Mesenteric fat pad (tissue), 1 donor: Measurements from ENCODE around the gene CDH23. TPM values are rescaled to one million over a fixed set of nuclear protein-coding genes. Genes with fewer than 3 reads are reported as not detected.

Experiments used
- DNase-seq: peaks from one replicate; pipeline ENCODE4 v3.0.0-alpha.2; 2020; ENCODE audit warnings: low spot score
- total RNA-seq: library from RNA; stranded (reverse); fragmentation: NEBNext Ultra II Directional; extraction: Animal tissue kit (Norgen Biotek cat#: 25700); gene quantifications from one replicate; pipeline ENCODE4 v1.2.1, GENCODE V29; 2021
- donor health status: DM: yes; HTN: yes; CAD: no.

CDH23 gene
- total RNA-seq, 1 donor from 2014 or later, result 9.7 TPM

DNA sequence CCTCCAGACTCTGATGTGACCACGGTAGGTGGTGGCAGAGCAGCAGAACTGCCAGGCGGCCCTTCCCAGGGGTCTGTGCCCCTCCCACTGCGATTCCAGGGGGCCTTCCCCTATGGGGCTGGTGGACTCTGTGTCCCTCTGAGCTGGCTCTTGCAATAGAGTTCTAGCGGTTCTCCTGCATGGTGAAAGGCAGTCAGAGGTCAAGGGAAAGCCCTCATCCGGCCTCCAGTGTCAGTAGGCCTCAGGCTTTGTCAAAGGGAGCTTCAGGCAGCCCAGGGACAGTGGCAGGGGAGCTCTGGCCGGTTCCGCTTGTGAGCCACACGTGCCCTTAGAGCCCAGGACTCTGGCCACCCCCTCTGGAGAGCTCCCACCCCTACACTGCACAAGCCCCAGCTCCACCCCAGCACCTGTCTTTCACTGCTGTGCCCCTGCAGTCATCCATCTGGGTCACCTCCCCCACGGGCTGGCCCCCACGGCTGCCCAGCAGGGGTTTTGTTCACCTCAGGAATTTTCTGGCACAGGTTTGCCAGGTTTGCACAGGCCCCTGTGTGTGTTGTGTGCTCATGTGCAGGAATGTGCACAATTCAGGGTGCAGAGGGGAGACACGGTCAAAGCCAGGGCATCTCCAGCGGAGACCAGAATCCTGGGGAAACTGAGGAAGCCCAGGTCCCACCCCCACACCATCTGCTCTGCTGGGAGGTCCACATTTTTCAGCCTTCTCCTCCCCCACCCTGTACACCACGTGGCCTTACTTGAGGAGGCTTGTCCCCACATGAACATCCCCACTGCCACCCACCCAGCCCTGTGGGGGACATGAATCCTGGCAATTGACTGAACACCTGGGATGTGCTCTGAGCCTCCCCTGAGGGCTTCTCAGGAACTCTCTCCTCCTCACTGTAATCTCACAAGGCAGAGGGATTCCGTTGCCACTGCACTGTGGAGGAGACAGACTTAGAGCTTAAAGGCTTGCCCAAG, 299.1 kb downstream of the CDH23 start:
- no peak for DNase-seq

DNA sequence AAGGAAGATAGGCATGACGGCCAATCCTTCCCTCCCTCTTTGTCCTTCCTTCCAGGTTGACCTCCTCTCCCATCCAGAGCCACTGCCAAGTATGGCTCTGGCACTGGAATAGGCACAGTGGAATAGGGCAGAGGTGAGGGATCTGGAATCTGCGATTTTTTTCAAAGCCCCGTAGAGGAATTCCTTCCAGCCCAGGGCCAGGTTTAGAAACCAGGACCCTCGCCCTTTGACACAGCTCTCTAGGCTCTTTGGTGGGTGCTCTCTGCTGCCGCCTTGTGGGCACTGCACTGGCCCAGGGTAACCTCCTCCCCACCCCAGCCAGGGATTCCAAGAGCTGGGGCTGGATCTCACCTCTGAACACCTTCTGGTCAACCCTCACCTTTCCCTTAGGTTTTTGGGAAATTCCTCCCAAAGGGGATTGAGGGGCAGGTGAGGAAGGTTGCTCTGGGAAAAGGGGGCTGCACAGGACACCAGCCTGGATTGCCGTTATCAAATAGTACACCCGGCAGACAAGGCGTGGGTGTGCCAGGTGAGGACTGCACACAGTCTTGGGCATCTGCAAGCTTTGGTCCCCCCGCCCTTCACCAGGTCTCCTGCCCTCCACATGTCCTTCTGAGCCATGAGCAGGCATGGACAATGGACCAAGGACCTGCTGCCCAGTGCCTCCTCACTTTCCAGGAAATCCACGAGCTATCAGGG, 300.1 kb downstream of the CDH23 start:
- DNase-seq, result no peak

DNA sequence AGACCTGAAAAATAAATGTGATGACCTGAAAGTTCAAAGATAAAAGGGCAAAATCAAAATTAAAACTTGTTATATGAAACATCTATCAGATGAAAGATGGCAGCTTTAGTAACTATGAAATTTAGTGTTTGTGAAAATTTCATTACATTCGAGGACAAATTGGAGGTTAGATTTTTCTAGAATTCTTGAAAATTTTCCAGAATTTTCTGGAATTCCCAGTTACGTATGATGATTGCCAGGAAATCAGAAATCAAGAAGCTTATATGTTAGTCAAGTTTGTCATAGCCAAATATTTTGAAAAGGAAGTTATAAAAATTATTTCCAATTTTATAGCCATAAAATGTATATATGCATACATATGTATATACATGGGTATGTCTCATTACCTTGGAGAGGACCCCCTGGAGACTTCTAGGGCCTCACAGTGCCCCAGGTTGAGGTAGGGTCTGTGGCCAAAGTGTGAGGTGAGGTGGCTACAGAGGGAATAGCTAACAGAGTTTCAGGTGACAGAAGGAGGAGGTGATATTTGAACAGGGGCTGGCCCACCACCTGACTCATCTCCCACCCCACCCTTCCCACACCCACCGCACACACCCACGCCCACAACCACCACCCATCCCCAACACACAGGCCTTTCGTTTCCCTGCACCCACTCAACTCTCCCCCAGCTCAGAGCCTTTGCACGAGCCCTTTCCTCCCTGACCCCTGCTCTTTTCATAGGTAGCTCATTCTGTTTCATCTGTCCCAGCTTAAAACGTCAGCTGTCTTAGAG, 301.4 kb downstream of the CDH23 start:
- no peak for DNase-seq

DNA sequence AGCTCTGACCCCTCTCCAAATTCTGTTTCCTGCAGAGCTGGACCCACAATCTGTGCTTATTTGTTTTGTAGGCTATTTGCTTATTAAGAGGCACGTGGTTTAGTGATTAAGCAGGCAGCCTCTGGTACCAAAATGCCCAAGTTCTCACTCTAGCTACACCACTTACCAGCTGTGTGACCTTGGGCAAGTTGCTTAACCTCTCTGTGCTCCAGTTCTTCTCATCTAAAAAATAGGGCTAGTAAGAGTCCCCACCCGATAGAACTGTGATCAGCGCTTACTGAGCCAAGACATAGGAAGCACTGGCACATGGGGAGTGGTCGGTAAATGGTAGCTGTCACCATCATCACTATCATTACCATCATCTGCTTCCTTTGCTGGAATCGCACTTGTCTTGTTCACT, 302.0 kb downstream of the CDH23 start:
- DNase-seq, result no peak

DNA sequence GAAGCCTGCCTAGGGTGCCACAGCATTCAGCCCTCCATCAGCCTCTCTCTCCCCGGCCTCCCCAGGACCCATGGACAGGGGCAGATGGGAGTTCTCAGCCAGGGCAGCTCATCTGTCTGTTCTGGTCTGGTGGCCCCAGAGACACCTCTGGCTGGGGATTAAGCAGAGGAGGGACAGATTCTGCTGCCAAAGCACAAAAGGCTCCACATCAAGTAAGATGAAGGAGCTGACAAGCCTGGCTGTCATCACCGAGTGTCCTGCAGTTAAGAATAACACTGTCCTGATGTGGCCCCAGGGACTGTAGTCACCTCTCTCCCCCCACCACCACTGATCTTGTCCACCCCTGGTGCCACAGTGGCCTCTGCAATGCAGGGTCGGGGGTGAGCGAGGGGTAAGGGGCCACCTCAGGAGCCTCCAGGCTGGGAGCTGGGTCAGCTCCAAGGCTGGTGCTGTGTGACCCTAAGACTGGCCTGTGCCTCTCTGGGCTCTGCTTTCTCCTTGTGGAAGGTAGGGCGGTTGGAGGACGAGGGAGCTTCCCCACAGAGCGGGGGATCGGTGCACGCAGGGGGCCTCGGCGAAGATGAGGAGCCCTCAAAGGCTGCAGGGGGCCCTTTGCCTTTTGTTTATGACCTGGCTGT, 304.1 kb downstream of the CDH23 start:
- no peak for DNase-seq

DNA sequence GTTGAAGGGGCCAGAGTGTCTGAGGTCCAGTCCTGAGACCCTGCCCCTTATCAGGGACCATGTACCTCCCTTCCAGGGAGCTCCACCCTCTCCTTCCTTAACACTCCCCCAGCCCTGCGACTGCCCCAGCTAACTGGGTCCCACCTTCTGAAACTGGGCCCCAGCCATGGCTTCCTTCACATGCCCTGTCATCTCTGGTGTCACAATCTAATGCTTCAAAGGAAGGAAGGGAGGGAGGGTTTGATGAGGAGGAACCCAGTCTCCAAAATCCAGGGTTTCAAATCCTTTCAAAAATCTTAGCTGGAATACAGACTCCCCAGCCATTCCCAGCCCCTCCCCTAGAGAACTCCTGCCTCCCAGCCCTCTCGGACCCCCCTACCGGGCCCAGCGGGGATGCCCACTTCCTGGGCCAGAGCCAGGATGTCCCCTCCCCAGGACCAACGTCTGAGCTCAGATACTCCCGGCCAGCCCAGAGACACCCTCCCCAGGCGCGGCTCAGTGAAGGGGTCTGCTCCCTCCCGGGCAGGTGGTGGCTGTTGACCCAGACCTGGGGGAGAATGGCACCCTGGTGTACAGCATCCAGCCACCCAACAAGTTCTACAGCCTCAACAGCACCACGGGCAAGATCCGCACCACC, 304.9 kb downstream of the CDH23 start:
- no peak for DNase-seq

DNA sequence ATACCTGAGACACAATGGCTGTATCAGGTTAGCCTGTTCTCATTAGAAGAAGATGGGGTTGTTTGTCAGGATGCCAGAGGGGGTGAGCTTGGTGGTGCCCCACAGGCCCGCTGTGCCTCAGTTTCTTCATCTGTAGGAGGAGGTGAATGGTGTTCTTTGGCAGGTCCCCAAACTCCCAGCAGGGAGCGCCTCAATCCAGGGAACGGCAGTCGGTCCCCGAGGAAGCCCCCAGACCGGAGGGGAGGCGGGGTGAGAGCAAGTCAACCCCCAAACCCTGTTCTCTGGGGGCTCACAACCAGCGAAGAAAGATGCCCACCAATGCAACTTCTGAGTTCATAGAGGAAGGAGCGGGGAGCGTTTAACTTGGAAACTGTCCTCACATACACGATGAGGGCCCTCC, 306.9 kb downstream of the CDH23 start:
- no peak for DNase-seq

DNA sequence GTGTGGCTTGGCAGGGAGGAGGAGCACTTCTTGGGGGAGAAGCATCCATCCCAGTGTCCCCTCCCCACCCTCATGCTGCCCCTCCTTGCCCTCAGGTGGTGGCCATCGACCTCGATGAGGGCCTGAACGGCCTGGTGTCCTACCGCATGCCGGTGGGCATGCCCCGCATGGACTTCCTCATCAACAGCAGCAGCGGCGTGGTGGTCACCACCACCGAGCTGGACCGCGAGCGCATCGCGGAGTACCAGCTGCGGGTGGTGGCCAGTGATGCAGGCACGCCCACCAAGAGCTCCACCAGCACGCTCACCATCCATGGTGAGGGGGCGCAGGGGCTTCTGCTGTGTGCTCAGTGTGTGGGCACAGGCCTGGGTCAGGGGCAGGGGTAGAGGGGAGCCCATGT, 308.1 kb downstream of the CDH23 start:
- no peak for DNase-seq

DNA sequence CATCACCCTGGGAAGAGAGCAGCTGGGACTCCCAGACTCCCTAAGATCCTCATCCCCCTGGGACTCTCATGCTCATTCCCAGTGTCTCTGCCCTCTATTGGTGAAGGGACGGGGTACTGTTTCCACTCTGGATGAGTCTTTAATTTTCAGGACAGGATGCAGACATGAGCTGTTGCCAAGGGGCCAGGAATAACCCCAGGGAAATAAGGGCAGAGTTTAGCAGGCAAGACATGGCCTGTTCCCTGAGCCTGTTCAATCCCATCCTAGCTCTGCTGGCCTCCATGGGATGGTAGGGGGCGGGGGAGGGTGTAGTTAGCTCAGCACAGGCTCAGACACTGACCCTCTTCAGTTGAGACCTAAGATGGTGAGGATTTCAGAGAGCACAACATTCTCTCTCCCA, 308.9 kb downstream of the CDH23 start:
- no peak for DNase-seq

DNA sequence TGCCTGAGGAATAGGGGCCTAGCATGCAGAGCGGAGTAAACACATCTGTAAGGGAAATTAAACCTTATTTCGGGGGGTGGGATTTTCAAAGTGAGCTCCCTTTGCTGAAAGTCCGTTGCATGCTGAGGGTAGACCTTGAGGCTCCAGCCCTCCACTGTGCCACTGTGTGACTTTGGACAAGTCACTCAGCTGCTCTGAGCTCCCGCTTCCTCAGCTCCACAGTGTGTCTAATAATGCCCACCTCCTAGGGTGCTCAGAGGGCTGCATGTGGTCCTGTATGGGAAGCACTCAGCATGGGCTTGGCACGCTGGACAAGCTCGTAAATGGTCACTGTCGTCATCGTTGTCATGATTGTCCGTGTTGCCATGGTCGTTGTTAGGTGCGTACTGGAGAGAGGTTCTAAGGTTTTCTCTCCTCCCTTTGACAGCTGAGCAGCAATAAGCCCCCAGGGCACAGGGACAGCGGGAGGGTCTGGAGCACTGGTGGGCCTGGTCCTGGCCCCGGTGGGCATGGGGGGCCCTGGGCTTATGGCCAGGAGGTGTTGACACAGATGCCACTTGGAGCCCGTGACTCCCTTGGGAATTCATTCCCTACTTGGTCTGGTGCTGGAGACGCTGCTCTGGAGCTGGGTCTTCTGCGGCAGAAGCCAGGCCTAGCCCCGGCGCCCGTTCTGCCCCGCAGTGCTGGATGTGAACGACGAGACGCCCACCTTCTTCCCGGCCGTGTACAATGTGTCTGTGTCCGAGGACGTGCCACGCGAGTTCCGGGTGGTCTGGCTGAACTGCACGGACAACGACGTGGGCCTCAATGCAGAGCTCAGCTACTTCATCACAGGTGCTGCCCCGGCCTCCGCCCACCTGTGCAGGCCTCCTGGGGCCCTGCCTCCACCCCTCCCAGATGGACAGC, 309.7 kb downstream of the CDH23 start:
- no peak for DNase-seq

DNA sequence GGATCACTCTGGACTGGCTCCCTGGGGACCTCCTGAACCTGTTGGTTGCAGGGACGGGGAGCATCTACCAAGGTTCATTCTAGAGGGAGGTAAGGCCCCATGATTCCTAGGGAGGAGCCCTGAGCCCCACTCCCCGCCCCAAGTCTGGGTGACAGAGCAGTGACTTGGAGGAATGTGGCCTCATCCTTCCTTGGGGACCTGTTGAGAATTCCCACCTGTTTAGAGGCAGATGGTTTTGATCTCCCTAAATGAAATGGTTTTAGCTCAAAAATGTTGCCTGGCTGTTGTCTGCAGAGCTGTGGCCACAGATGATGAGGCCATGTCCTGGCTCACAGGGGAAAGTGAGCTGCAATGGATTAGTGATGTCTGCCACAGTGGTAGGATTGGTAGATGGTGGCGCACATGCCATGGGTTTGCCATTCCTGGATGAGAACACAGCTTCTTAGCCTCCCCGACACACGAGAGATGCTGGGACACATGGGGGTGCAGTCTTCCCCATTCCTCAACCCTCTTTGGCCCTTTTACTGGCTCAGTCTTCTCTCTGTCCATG, 310.6 kb downstream of the CDH23 start:
- DNase-seq, result no peak

DNA sequence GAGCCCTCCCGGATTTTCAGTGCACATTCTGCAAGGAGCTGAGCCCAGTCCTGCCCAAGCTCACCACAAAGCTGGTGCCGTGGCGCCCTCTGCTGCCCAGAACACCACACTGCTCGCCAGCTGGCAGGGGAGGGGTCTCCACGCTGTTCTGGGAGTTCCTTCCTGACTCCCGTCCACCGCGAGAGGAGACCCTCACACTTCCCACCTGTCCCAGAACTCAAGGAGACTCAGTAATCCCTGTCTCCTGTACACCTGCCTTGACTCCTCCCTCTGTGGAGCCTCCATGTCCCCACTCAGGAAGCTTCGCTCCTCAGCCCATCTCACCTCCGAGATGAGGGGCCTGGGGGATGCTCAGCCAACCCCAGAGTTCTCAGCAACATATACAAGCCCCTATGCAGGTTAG, 311.6 kb downstream of the CDH23 start:
- no peak for DNase-seq

DNA sequence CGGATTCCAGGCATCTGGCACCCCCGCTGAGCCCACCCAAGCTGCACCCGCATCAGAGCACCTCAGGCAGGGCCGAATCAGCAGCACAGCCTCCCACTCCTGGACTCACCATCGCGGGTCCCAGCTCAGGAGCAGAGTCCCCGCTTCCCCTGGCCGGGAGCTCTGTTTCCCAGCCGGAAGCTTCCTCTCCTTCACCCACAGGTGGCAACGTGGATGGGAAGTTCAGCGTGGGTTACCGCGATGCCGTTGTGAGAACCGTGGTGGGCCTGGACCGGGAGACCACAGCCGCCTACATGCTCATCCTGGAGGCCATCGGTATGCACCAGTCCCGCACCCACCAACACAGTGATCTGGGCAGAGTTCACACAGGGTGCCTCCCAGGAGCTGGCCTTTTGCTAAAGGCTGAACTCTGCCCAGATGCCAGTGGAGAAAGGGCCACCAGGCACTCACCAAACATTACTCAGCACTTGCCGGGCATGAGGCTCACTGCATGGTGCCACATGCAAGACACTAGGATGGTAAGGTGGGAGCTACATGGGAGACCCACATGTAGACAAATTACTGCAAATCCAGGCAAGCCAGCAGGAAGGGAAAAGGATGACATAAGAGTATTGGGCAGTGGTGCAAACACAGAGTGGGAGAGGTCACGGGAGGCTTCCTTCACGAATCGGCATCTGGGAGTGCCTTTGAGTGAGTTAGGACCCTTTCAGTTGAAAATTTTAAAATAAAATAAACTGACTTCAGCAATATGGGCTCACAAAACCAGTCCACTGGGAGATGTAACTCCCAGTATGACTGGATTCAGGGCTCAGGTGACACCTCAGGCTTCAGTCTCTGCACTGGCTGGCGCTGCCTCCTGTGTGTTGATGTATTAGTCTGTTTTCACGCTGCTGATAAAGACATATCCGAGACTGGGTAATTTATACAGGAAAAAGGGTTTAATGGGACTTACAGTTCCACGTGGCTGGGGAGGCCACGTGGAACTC, 312.5 kb downstream of the CDH23 start:
- no peak for DNase-seq

DNA sequence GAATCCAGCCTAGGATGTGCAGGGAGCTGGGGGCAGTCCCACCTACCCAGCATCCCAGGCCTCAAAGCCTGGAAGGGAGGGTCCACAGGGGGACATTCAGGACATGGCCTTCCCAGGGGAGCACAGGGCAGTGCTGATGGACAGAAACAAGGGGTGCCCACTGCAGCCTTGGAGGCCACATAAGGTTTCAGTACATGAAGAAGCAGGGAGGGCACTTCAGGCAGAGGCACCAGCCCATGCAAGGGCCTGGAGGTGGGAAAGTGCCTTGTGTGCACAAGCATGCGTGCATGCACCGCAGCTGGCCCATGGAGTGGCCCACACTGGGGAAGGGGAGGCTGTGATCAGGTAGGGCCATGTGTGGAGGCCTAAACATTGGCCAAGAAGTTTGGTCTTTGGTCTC, 313.8 kb downstream of the CDH23 start:
- DNase-seq, result no peak

DNA sequence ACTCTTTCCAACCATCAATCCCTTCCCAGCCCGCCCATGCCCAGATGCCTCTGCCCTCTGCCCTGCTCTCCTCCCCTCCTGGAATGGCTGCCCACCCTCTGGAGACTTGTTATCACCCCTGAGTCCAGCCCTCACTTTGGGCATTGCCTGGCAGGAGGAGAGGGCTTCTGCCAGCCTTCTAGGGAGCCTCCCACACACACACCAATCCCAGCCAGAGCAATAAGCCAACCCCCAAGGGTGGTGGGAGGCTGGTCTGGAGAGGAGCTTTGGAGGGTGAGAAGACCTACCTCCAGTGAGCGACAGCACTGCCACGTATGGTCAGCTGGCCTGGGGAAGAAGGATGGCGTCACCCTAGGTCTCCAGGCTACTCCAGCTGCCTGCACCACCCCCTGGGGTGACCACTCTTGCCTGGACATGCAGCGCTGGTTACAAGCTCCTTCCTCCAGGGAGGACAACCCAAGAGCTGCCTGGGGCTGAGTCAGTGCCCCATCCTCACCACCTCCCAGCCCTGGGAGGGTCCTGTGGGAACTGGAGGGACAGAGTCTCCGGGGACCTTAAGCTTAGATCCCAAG, 314.4 kb downstream of the CDH23 start:
- DNase-seq, result no peak

DNA sequence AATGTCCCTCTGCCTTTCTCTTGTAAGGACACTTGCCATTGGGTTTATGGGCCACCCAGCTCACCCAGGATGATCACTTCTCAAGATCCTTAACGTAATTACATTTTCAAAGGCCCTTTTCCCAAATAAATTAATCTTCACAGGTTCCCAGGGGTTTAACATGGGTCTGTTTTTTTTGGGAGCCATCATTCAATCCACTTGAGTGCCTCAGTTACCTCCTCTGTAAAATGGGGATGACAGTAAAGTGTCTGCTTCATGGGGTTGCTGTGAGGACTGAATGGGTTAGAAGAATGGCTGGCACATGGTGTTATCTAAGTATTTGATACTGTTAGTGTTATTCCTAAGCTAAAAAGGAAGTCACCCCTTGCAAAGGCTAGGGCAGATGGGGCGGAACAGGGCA, 315.4 kb downstream of the CDH23 start:
- DNase-seq, result no peak

DNA sequence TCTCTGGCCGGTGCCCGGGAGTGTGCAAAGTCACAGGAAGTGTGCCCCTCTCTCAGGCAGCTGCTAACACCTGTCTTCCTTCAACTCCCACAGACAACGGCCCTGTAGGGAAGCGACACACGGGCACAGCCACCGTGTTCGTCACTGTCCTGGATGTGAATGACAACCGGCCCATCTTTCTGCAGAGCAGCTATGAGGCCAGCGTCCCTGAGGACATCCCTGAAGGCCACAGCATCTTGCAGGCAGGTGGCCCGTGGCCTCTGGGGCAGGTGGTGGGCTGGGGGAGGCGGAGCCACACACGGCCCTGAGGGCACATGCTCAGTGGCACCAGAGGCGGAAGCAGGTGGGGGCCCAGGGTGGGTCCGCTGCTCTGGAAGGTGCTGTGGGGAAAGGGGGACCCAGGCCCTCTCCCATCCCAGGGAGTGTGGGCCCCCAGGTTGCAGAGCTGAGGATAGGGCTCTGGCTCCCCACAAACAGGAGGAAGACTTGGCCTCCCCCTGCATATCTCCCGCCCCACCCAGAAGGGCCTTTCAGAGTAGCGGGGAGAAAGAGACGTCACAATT, 315.9 kb downstream of the CDH23 start:
- no peak for DNase-seq
